Heart right ventricle (tissue), 16 donors: ENCODE measurements around the gene PLPP4. TPM values are rescaled to one million over a fixed set of nuclear protein-coding genes. Genes with fewer than 3 reads are reported as not detected.

Experiments
- ATAC-seq, 8 donors: fragments of 200-7000 bp; cut with Tn5 transposase; one replicate each; pipeline ENCODE4 v1.9.1; 2020; ENCODE audit warnings: mild to moderate bottlenecking in 8 of 8, moderate library complexity in 8 of 8, moderate number of reproducible peaks in 1 of 8
- DNase-seq, 2 donors: peaks; one replicate each; pipeline ENCODE4 v3.0.0-alpha.2; 2020
- H3K27ac ChIP-seq, 10 donors: fragments of 200-600 bp; sonication (generic) in 2 of 10; one replicate each; pipeline versions ENCODE4 v1.5.0 to v1.8.0; 2020 to 2022; ENCODE audit warnings: mild to moderate bottlenecking in 3 of 10
- H3K27me3 ChIP-seq, 7 donors: fragments of 200-600 bp; one replicate each; pipeline ENCODE4 v1.8.0; 2021 to 2022; ENCODE audit warnings: mild to moderate bottlenecking in 2 of 7
- H3K36me3 ChIP-seq, 9 donors: fragments of 200-600 bp; sonication (generic) in 1 of 9; one replicate each; pipeline versions ENCODE4 v1.5.0 to v1.8.0; 2020 to 2022; ENCODE audit warnings: mild to moderate bottlenecking in 2 of 9
- H3K4me1 ChIP-seq, 9 donors: fragments of 200-600 bp; sonication (generic) in 1 of 9; one replicate each; pipeline versions ENCODE4 v1.5.0 to v1.8.0; 2020 to 2022; ENCODE audit warnings: mild to moderate bottlenecking in 4 of 9
- H3K4me3 ChIP-seq, 10 donors: fragments of 200-600 bp; sonication (generic) in 2 of 10; one replicate each; pipeline versions ENCODE4 v1.5.0 to v1.8.0; 2020 to 2022; ENCODE audit warnings: mild to moderate bottlenecking in 7 of 10, moderate library complexity in 2 of 10
- H3K9me3 ChIP-seq, 11 donors: fragments of 200-600 bp in 10 of 11; sonication (generic) in 2 of 11; one replicate each; pipeline versions ENCODE4 v1.5.0 to v1.8.0; 2013 to 2022; ENCODE audit warnings: mild to moderate bottlenecking in 2 of 11, control low read depth in 1 of 11, moderate library complexity in 1 of 11
- WGBS, 2 donors: extraction: QIAGEN DNeasy Blood & Tissue Kit; methylation state at CpG; one replicate each; pipeline ENCODE4 v1.1.7; 2013; ENCODE audit warnings: inconsistent platforms in 1 of 2; 5-methylcytosine and 5-hydroxymethylcytosine counted together
- intact Hi-C, 10 donors: fragments of 100-400 bp; cut with DNase I; formaldehyde crosslinking; loops; one replicate each; pipeline versions ENCODE4 v1.11.1 to v1.14.2; 2022
- polyA plus RNA-seq, 2 donors: library from polyadenylated mRNA; stranded (reverse); fragments of 200-250 nt; gene quantifications; one replicate each; pipeline ENCODE4 v1.2.3, GENCODE V29; 2013
- total RNA-seq, 10 donors: library from RNA; stranded (reverse); fragmentation: NEBNext Ultra II Directional in 3 of 10; extraction: Animal tissue kit (Norgen Biotek cat#: 25700) in 3 of 10; gene quantifications; one replicate each; pipeline versions ENCODE4 v1.2.1 to v1.2.4, GENCODE V29; 2021 to 2023
- TF ChIP-seq, protein P1 (sequence below), 9 donors: fragments of 200-600 bp; sonication (generic) in 2 of 9; IDR thresholded peaks; one replicate each; pipeline versions ENCODE4 v1.5.0 to v1.8.0; 2021 to 2022; ENCODE audit warnings: antibody characterized with exemption in 9 of 9, mild to moderate bottlenecking in 5 of 9, moderate library complexity in 1 of 9
- donor health status: Arrhythmogenic right ventricular cardiomyopathy.
- donor health status: ischemic (EF 13 %, LVEDD 7.1; RV severe dilation, severe dysfunction).
- donor health status: healthy with polysubstance abuse.
- donor health status: DM: no; HTN: yes; CAD: no.
- donor health status: DM: no; HTN: no; CAD: no.
- donor health status: ischemic (EF 25% LVEDD 6.9; RV normal size, moderate dysfunction).
- donor health status: ischemic (EF 25% LVEDD 5.7; RV mildly dilated, moderate dysfunction).
- donor health status: healthy.
- donor health status: DM: yes; HTN: yes; CAD: no.
- donor health status: Ischemic cardiomyopathy.
- donor health status: ischemic (EF 35%, LVEDD 5.7; RV mildly dilated, moderate dysfunction).
- donor health status: nonischemic (EF 11% LVEDD 7.7; RV severe dilation, severe dysfunction).
- donor health status: DM: yes; HTN: yes; CAD: no.
- donor health status: PGD.
- donor health status: ischemic (EF 29% LVEDD 5.4; RV normal size, mild dysfunction).
- donor health status: nonischemic (EF 23%, LVEDD 6.1; RV moderate dilation, normal function).

Gene PLPP4
- total and polyA plus RNA-seq, 12 donors: not detected

GRCh38 chr10:120616311-120616911 is 159.4 kb downstream of the PLPP4 start:
- 51 to 52% methylated on average over 3 of the region's 3 CpGs for WGBS, 2 donors
- no peaks in the 10 kb centered on the region for H3K36me3 ChIP-seq
- ATAC-seq (no peak), DNase-seq (no peak)
- intact Hi-C loops: no loop called here
- H3K4me1 ChIP-seq: no peaks in the 10 kb centered on the region
- no peaks in the 10 kb centered on the region for H3K27me3 ChIP-seq
- no peak overlapping the region for H3K4me3 ChIP-seq
- TF ChIP-seq, protein P1, sequence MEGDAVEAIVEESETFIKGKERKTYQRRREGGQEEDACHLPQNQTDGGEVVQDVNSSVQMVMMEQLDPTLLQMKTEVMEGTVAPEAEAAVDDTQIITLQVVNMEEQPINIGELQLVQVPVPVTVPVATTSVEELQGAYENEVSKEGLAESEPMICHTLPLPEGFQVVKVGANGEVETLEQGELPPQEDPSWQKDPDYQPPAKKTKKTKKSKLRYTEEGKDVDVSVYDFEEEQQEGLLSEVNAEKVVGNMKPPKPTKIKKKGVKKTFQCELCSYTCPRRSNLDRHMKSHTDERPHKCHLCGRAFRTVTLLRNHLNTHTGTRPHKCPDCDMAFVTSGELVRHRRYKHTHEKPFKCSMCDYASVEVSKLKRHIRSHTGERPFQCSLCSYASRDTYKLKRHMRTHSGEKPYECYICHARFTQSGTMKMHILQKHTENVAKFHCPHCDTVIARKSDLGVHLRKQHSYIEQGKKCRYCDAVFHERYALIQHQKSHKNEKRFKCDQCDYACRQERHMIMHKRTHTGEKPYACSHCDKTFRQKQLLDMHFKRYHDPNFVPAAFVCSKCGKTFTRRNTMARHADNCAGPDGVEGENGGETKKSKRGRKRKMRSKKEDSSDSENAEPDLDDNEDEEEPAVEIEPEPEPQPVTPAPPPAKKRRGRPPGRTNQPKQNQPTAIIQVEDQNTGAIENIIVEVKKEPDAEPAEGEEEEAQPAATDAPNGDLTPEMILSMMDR (IDR thresholded peaks at IDR 0.05): no peak
- no peak overlapping the region for H3K27ac ChIP-seq
- H3K9me3 ChIP-seq: peaks cover 0 to 38% (median 15%) of the 10 kb centered on the region in 11 donors

DNA sequence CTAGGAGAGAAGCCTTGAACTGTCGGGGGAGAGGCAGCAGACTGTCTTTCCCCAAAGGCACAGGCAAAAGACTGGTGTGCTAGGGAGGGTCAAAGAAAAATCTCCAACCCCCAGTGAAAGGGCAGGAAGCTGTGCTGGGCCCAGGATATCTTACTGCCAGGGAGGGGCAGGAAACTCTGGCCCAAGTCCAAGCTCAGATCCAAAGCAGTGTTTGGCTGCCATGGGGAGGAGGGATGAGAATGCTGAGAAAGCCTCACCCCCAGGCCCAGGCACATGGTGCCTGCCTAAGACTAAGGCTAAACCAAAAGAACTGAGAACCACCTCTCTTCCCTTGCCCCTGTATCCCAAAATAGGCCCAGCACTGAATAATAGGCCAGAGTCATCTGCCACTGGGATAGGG is 171.2 kb downstream of the PLPP4 start:
- H3K27me3 ChIP-seq: peaks cover 0 to 6% (median 0%) of the 10 kb centered on the region in 7 donors
- no peaks in the 10 kb centered on the region for H3K4me1 ChIP-seq
- no peak for ATAC-seq
- no peaks in the 10 kb centered on the region for H3K36me3 ChIP-seq
- intact Hi-C loops: no loop called here
- no peak for DNase-seq
- H3K27ac ChIP-seq: no peak overlapping the region
- H3K9me3 ChIP-seq: peaks cover 0 to 17% (median 7%) of the 10 kb centered on the region in 11 donors
- WGBS, 2 donors: 46 to 54% methylated on average over 1 of the region's 1 CpG
- no peak overlapping the region for H3K4me3 ChIP-seq
- TF ChIP-seq, protein P1 (IDR thresholded peaks at IDR 0.05): no peak

GRCh38 chr10:120630266-120630665 is 173.2 kb downstream of the PLPP4 start:
- WGBS, 2 donors: 17 to 36% methylated on average over 1 of the region's 1 CpG
- no peak overlapping the region for H3K4me3 ChIP-seq
- no peak overlapping the region for H3K27ac ChIP-seq
- no peaks in the 10 kb centered on the region for H3K36me3 ChIP-seq
- H3K4me1 ChIP-seq: no peaks in the 10 kb centered on the region
- no peak for DNase-seq
- ATAC-seq: no peak
- TF ChIP-seq, protein P1 (IDR thresholded peaks at IDR 0.05): no peak
- peaks cover 0 to 17% (median 7%) of the 10 kb centered on the region in 11 donors for H3K9me3 ChIP-seq
- peaks cover 0 to 1% (median 0%) of the 10 kb centered on the region in 7 donors for H3K27me3 ChIP-seq
- intact Hi-C loops: no loop called here

DNA sequence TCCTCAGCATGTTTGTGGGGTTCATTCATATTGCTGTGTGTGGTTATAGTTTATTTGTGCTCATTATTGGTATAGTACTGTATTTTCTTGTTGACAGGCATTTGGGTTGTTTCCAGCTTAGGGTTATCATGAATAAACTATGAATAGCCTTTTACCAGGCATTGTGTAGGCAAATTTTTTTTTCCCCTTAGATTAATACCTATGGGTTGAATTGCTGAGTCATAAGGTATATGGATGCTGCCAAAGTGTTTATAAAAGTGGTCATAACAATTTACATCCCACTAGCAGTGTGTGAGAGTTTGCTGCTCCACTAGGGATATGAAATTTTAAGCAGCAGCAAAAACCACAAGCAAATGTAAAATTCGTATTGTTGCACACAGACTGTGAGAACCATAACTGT is 175.0 kb downstream of the PLPP4 start:
- Histone ChIP-seq H3K4me3 (no peak overlapping the region), H3K36me3 (no peaks in the 10 kb centered on the region), H3K4me1 (no peaks in the 10 kb centered on the region), H3K27me3 (peaks cover 0 to 8% (median 0%) of the 10 kb centered on the region in 7 donors), H3K27ac (no peak overlapping the region), H3K9me3 (peaks cover 0 to 17% (median 7%) of the 10 kb centered on the region in 11 donors)
- WGBS, 2 donors: 67 to 68% methylated on average over 1 of the region's 1 CpG
- TF ChIP-seq, protein P1 (IDR thresholded peaks at IDR 0.05): no peak
- DNase-seq (no peak), ATAC-seq (no peak)
- intact Hi-C loops: no loop called here
